ENCODE results near the gene NAA50. TPM values are rescaled to one million over a fixed set of nuclear protein-coding genes. Genes with fewer than 3 reads are reported as not detected.

Gene NAA50
- polyA plus RNA-seq, 1 of the 3 experiments (the other 2 are of a cell fraction) = 79.5 TPM

- ChIA-PET POLR2A (no interaction called here), CTCF (interaction anchor here (1.2 kb wide), 1 partner anchor 30 kb away, joined by 3 read pairs; no protein-coding TSS in a partner anchor)
- H3K9ac ChIP-seq = no peak overlapping the region
- no peaks in the 10 kb centered on the region for H3K27me3 ChIP-seq (ENCODE audit: insufficient read depth)
- TF ChIP-seq MEF2A (IDR thresholded peaks at IDR 0.05; ENCODE audit: borderline replicate concordance, low read depth) (no peak), CTCF (IDR thresholded peaks at IDR 0.05) (0 out of 2 replicates have a peak, but pooled peaks have one; percentile 11)
- no peaks in the 10 kb centered on the region for H3K79me2 ChIP-seq (ENCODE audit: insufficient read depth)
- no peaks in the 10 kb centered on the region for H3K4me1 ChIP-seq (ENCODE audit: control insufficient read depth in 1 of 2, insufficient read depth in 2 of 2, low read depth in 1 of 2, low read length in 1 of 2)
- no peaks in the 10 kb centered on the region for H3K9me3 ChIP-seq
- H2AFZ ChIP-seq (ENCODE audit: low read depth) = no peak overlapping the region
- no peak overlapping the region for H3K27ac ChIP-seq (ENCODE audit: low read depth in 2 of 2, low read length in 1 of 2)
- no peaks in the 10 kb centered on the region for H4K20me1 ChIP-seq (ENCODE audit: insufficient read depth)
- no peaks in the 10 kb centered on the region for H3K9me2 ChIP-seq
- 92% methylated on average over 4 of the region's 4 CpGs for WGBS (ENCODE audit: low lambda C conversion rate)
- no peak for DNase-seq
- H3K4me2 ChIP-seq = no peak overlapping the region
- H3K36me3 ChIP-seq (replicated peaks in 1 of 2; ENCODE audit: control insufficient read depth in 1 of 2, insufficient read depth in 2 of 2, low read length in 1 of 2) = peaks cover 40 to 41% of the 10 kb centered on the region in 2 experiments
- no peaks in the 10 kb centered on the region for H3F3A ChIP-seq (replicated peaks; ENCODE audit: insufficient read depth)
- H3K4me3 ChIP-seq (ENCODE audit: low read depth in 2 of 2, low read length in 1 of 2) = no peak overlapping the region
These were observed 49.6 kb upstream of the NAA50 start for GRCh38 chr3:113795693-113796092.

- Histone ChIP-seq H3K36me3 (replicated peaks in 1 of 2; ENCODE audit: control insufficient read depth in 1 of 2, insufficient read depth in 2 of 2, low read length in 1 of 2) (peaks cover 40% of the 10 kb centered on the region in 2 experiments), H4K20me1 (ENCODE audit: insufficient read depth) (no peaks in the 10 kb centered on the region), H3K4me3 (ENCODE audit: low read depth in 2 of 2, low read length in 1 of 2) (no peak overlapping the region), H3K79me2 (ENCODE audit: insufficient read depth) (no peaks in the 10 kb centered on the region), H3K27me3 (ENCODE audit: insufficient read depth) (no peaks in the 10 kb centered on the region), H3K9me2 (no peaks in the 10 kb centered on the region), H3K4me2 (no peak overlapping the region), H2AFZ (ENCODE audit: low read depth) (no peak overlapping the region), H3K4me1 (ENCODE audit: control insufficient read depth in 1 of 2, insufficient read depth in 2 of 2, low read depth in 1 of 2, low read length in 1 of 2) (no peaks in the 10 kb centered on the region), H3K9ac (no peak overlapping the region), H3F3A (replicated peaks; ENCODE audit: insufficient read depth) (no peaks in the 10 kb centered on the region), H3K27ac (ENCODE audit: low read depth in 2 of 2, low read length in 1 of 2) (no peak overlapping the region), H3K9me3 (no peaks in the 10 kb centered on the region)
- 98% methylated on average over 4 of the region's 4 CpGs for WGBS (ENCODE audit: low lambda C conversion rate)
- ChIA-PET POLR2A (no interaction called here), CTCF (interaction anchor here (0.7 to 1.5 kb wide), 2 partner anchors 8 to 12 kb away, joined by 3 to 4 read pairs; no protein-coding TSS in a partner anchor)
- TF ChIP-seq POLR2AphosphoS5 (IDR thresholded peaks at IDR 0.05; ENCODE audit: low read depth, low read length) = no peak
- no peak for TF ChIP-seq NFIC (IDR thresholded peaks at IDR 0.05; ENCODE audit: borderline replicate concordance)
- TF ChIP-seq CTCF (IDR thresholded peaks at IDR 0.05) = no peak
- no peak for TF ChIP-seq RFX5 (IDR thresholded peaks at IDR 0.05; ENCODE audit: low read length)
- no peak for TF ChIP-seq EP300 (IDR thresholded peaks at IDR 0.05; ENCODE audit: borderline replicate concordance in 1 of 2, low read depth in 1 of 2, low read length in 1 of 2)
- no peak for DNase-seq
These were observed 48.5 kb upstream of the NAA50 start for GRCh38 chr3:113794526-113794925.

GRCh38 chr3:113791381-113791780, 45.3 kb upstream of the NAA50 start:
- no peak overlapping the region for H3K4me2 ChIP-seq
- no peaks in the 10 kb centered on the region for H3F3A ChIP-seq (replicated peaks; ENCODE audit: insufficient read depth)
- peaks cover 0 to 8% of the 10 kb centered on the region in 2 experiments; a peak in 1 of 4 replicates for H3K4me1 ChIP-seq (ENCODE audit: control insufficient read depth in 1 of 2, insufficient read depth in 2 of 2, low read depth in 1 of 2, low read length in 1 of 2)
- H3K4me3 ChIP-seq (ENCODE audit: low read depth in 2 of 2, low read length in 1 of 2) = no peak overlapping the region
- no peak for DNase-seq
- no peak overlapping the region for H3K27ac ChIP-seq (ENCODE audit: low read depth in 2 of 2, low read length in 1 of 2)
- no peaks in the 10 kb centered on the region for H3K9me2 ChIP-seq
- no peaks in the 10 kb centered on the region for H3K9me3 ChIP-seq
- POLR2A ChIA-PET = no interaction called here
- no peaks in the 10 kb centered on the region for H3K79me2 ChIP-seq (ENCODE audit: insufficient read depth)
- no peaks in the 10 kb centered on the region for H4K20me1 ChIP-seq (ENCODE audit: insufficient read depth)
- no peak overlapping the region for H3K9ac ChIP-seq
- peaks cover 29 to 35% of the 10 kb centered on the region in 2 experiments for H3K36me3 ChIP-seq (replicated peaks in 1 of 2; ENCODE audit: control insufficient read depth in 1 of 2, insufficient read depth in 2 of 2, low read length in 1 of 2)
- CTCF ChIA-PET = interaction anchor here (1.4 to 1.6 kb wide), 2 partner anchors 46 to 53 kb away, joined by 3 to 4 read pairs; no protein-coding TSS in a partner anchor
- H3K27me3 ChIP-seq (ENCODE audit: insufficient read depth) = no peaks in the 10 kb centered on the region
- no peak overlapping the region for H2AFZ ChIP-seq (ENCODE audit: low read depth)
- no peak for TF ChIP-seq RAD21 (IDR thresholded peaks at IDR 0.05; ENCODE audit: low read length)
- TF ChIP-seq IRF3 (IDR thresholded peaks at IDR 0.05; ENCODE audit: low read depth, low read length) = no peak
- no peak for TF ChIP-seq CTCF (IDR thresholded peaks at IDR 0.05)
